Superior temporal gyrus (tissue), 1 donor: ENCODE results near the gene FAM216A.
"Not testable (repeated sequence)": the region's sequence is repeated elsewhere in the genome, so short reads cannot be mapped to it uniquely, and the experiment has no call there.

ENCODE experiments used
- DNase-seq: peaks from one replicate; pipeline ENCODE4 v3.0.0-alpha.2; 2016; ENCODE audit errors: extremely low spot score

FAM216A gene, protein sequence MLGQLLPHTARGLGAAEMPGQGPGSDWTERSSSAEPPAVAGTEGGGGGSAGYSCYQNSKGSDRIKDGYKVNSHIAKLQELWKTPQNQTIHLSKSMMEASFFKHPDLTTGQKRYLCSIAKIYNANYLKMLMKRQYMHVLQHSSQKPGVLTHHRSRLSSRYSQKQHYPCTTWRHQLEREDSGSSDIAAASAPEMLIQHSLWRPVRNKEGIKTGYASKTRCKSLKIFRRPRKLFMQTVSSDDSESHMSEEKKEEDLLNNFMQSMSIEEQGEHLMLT

GRCh38 chr12:110468214-110469048, at the start of gene FAM216A, which contains the start of gene GPN3:
Gene FAM216A, plus strand, starts transcription at chr12:110468845. Its CDS starts 31 bp downstream, at chr12:110468876.
Gene GPN3, minus strand, starts transcription at chr12:110468257. Its CDS starts 54 bp downstream, at chr12:110468203.
- peak; percentile 99 for DNase-seq

DNA sequence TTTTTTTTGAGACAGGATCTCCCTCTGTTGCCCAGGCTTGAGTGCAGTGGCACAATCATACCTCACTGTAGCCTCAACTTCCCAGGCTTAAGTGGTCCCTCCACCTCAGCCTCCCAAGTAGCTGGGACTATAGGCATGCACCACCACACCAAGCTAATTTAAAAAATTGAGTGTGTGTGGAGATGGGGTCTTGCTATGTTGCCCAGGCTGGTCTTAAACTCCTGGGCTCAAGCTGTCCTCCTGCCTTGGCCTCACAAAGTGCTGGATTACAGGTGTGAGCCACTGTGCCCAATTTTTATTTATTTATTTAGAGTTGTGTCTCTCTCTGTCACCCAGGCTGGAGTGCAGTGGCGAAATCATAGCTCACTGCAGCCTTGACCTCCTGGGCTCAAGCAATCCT, 48.0 kb upstream of the FAM216A start:
- not testable (repeated sequence) for DNase-seq

- DNase-seq, result no peak
Observed at GRCh38 chr12:110421159-110421661, 47.4 kb upstream of the FAM216A start.

DNA sequence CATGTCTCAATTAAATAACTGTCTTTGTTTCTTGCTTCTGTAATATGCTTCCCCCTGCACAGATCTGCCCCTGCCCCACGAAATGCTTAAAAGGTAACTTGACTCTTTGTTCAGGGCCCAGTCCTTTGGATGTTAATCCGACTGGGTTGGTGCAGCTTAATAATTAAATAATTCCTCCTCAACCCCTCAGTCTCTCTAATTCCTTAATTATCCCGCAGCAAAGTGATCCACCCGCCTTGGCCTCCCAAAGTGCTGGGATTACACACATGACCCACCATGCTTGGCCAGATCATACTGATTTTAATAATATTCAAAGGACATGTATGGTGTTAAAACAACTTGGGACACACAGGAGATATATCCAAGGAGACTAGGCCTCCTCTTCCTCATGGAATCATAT, 46.9 kb upstream of the FAM216A start:
- no peak for DNase-seq

DNA sequence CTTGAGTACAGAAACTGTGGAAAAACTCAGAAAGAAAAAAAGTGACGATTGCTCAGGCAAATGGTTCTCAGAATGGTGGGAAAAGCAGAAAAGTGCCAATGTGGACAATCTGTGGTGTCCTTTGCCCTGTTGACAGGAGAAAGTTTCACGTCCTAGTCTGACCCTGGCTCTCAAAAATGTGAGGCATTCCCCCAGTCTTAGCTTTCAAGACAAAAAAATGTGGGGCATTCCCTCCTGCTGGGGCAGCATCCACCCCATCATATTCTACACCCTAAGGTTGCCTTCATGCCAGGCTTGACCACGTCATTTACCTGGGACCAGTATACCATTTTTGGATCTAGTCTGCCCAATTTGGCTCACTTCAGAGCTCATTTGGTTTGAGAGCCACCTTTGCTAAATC, 44.4 kb upstream of the FAM216A start:
- DNase-seq, result no peak

GRCh38 chr12:110426406-110426805, 42.2 kb upstream of the FAM216A start:
- DNase-seq, result no peak

- not testable (repeated sequence) for DNase-seq
Observed at GRCh38 chr12:110429676-110430075, 39.0 kb upstream of the FAM216A start.

DNA sequence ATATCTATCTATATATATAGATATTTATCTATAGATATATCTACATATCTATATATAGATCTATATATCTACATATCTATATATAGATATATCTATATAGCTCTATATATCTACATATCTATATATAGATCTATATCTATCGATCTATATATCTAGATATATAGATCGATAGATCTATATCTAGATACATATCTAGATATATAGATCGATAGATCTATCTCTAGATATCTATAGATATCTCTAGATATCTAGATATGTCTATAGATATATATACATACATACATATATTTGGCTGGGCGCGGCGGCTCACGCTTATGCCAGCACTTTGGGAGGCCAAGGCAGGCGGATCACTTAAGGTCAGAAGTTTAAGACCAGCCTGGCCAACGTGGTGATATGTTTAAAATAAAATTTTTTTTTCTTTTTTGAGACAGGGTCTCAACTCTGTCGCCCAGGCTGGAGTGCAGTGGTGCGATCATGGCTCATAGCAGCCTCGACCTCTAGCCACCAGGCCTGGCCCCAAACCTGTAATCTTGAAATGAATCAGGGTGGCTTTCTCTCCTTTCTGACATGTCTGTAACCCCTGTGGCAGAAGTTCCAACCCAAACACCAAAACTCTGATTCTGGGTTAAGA, 36.6 kb upstream of the FAM216A start:
- no peak for DNase-seq

- DNase-seq, result no peak
Observed at GRCh38 chr12:110436231-110436630, 32.4 kb upstream of the FAM216A start.

- DNase-seq, result no peak
Observed at GRCh38 chr12:110444455-110444854, 24.2 kb upstream of the FAM216A start.

DNA sequence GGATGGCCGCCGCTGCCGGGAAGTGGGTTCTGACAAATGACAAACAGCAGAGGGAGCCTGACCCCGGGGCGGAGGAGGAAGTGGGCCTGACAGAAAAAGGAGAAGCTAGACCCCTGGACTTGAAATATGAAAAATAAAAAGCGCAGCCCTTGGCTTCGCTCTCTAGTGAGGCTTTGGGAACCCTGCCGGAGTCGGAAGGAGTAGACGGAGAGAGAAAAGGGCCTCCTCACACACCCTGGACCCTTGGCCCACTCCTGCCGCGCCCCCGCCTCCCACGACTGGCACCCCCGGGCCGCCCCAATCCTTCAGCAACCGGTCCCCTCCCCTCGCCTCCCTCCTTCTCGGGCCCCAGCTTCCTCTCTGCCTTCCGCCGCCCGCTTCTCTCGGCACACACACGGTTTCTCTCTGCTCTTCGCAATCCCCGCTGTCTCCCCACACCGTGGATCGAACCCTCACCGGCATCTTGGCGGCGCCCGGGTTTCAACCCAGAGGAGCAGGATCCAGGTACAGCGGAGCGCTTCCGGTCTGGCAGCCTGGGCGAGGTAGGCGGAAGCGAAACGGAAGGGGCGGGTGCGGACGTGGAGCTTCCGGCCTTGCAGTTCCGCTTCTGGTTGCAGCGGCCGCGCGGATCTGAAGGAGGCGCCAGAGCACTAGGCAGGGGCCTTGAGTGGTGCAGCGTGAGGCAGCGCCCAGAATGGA, 18.7 kb upstream of the FAM216A start, which contains the start of gene ARPC3:
TSS of gene ARPC3 (minus strand) at position 539 of the 699 bp plus-strand sequence. CDS start at position 462, 77 bp downstream.
- DNase-seq, result peak; percentile 97

GRCh38 chr12:110451263-110451662, 17.4 kb upstream of the FAM216A start:
- DNase-seq, result no peak

- DNase-seq, result no peak
Observed at GRCh38 chr12:110453569-110454296, 14.9 kb upstream of the FAM216A start.

DNA sequence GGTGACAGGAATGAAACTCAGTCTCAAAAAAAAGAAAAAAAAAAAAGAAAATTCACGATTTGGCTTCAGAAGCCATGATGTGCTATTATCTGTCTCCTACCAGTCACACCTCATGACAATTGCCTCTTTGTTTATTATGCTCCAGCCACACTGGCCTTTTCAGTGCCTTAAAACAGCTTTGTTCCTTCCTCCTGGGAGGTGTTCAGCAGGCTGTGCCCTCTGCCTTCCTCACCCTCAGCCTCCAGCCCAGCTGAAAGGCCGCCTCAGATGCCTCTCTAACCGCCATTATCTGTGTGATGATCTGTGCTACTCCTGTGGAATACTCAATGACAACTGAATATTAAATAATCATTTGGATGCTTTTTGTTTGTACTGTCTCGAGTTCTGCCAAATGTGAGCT, 9.9 kb upstream of the FAM216A start:
- peak; percentile 42 for DNase-seq

GRCh38 chr12:110461189-110461588, 7.5 kb upstream of the FAM216A start:
- DNase-seq, result not testable (repeated sequence)

GRCh38 chr12:110465024-110465423, 3.6 kb upstream of the FAM216A start:
- no peak for DNase-seq

DNA sequence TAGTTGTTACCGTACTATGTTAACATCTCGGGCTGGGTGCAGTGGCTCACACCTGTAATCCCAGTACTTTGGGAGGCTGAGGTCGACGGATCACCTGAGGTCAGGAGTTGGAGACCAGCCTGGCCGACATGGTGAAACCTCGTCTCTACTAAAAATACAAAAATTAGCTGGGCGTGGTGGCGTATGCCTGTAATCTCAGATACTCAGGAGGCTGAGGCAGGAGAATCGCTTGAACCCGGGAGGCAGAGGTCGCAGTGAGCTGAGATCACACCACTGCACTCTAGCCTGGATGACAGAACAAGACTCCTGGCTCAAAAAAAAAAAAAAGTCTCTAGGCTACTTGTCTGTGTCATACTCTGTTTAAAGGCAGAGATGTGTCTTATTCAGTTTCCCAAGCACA, 2.9 kb upstream of the FAM216A start:
- DNase-seq, result not testable (repeated sequence)

GRCh38 chr12:110466791-110467190, 1.9 kb upstream of the FAM216A start:
- no peak for DNase-seq

GRCh38 chr12:110467847-110468213, 815 bp upstream of the FAM216A start:
- no peak for DNase-seq

DNA sequence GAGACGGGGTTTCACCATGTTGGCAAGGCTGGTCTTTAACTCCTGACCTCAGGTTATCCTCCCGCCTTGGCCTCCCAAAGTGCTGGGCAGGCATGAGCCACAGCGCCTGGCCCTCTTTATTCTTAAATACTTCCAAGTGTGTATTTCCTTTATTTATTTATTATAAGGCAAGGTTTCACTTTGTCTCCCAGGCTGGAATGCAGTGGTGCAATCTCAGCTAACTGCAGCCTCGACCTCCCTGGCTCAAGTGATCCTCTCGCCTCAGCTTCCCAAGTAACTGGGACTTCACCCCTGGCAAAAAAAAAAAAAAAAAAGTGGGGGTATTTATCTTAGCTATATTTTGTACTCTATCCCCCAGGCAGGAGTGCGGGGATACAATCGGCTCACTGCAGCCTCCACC, 6.8 kb downstream of the FAM216A start:
- no peak for DNase-seq
